Myocyte (in vitro differentiated cells): ENCODE results near the gene TCERG1L. TPM values are rescaled to one million over a fixed set of nuclear protein-coding genes. Genes with fewer than 3 reads are reported as not detected.
"Not testable (repeated sequence)": the region's sequence is repeated elsewhere in the genome, so short reads cannot be mapped to it uniquely, and the experiment has no call there.

Experiments
- DNase-seq: peaks from one replicate; pipeline ENCODE4 v3.0.0-alpha.2; 2012; ENCODE audit warnings: low read depth
- total RNA-seq: library from RNA; depleted of rRNA; stranded (reverse); fragments of >200 nt; gene quantifications from 2 replicates; pipeline ENCODE4 v1.2.3, GENCODE V29; 2014

The TCERG1L gene
- total RNA-seq, 1 donor from 2014 or later = not detected

DNA sequence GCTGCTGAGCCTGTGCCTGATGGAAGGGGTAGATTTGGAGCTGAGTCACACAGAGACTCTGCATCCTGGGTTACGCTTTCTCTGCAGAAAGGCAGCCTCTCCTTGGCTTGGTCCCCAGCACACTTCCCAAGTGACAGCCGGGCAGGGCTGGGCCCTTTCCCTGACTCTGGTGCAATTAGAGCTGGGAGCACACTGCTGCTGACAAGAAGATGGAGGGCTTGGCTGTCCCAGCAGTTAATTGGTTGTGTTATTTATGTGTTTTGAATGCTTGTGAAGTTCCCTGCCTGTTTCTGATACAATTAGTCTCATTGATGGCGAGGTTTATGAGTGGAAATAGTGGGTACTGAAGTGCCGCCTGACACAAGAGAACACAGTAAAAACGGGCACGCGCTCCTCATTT is 123.6 kb downstream of the TCERG1L start:
- no peak for DNase-seq

GRCh38 chr10:131187274-131187673 is 124.2 kb downstream of the TCERG1L start:
- no peak for DNase-seq

DNA sequence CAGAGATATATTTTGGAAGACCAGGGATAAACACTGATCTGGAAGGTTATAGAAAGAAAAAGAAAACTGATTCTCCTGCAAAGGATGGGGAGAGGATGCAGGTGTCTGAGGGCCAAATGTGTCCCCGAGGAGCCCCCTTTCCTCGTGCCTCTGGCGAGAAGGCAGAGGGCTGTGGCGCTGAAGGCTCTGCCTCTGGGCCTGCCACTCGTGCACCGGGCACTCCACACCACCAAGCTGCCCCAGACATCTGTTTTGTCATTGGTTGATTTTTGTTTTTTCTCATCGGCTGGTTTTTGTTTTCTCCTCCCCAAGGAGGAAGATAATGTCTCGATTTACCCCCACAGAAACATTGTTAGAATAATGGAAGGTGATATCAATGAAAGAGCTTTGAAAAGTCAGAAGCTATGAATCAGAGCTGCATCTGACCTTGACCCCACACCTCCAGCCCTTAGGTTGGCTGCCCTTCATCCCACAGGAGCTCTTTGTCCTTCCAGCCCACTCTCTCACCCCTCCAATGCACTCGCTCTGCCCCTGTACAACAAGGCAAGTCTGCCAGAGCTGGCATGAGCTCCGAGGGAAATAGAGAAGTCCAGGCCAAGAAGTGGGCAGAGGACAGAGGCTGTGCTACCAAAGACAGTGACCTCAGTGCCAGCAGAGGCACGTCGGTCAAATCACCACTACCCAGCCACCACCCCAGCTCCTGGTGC is 124.8 kb downstream of the TCERG1L start:
- no peak for DNase-seq

- DNase-seq = no peak
Measured at GRCh38 chr10:131184503-131184902, 127.0 kb downstream of the TCERG1L start.

DNA sequence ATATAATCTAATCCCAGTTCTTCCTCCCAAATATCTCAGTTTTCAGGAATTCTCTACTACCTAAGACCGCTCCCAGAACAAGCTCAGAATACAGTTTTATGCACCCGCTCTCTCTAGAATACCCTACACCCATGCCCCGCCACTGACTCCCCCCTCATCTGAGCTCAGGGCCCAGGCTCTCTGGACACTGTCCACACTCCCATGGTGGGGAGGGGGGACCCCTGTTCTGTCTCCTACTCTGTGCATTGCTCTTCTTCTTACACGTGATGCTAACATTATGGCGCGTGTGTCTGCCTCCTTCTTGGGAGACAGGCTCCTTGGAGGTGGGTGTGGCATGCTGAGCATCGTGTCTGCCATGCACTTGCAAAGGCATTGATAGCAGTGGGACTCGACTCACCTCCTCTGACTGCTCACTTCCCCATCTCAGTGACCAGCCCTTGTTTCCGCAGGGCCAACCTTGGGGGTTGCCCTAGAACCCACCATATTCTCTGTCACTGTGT is 127.9 kb downstream of the TCERG1L start:
- no peak for DNase-seq

GRCh38 chr10:131181456-131181855 is 130.1 kb downstream of the TCERG1L start:
- no peak for DNase-seq

GRCh38 chr10:131180740-131181415 is 130.6 kb downstream of the TCERG1L start:
- no peak for DNase-seq

- no peak for DNase-seq
Measured at GRCh38 chr10:131180086-131180485, 131.4 kb downstream of the TCERG1L start.

- no peak for DNase-seq
Measured at GRCh38 chr10:131179361-131179760, 132.2 kb downstream of the TCERG1L start.

GRCh38 chr10:131178521-131179331 is 132.8 kb downstream of the TCERG1L start:
- no peak for DNase-seq

DNA sequence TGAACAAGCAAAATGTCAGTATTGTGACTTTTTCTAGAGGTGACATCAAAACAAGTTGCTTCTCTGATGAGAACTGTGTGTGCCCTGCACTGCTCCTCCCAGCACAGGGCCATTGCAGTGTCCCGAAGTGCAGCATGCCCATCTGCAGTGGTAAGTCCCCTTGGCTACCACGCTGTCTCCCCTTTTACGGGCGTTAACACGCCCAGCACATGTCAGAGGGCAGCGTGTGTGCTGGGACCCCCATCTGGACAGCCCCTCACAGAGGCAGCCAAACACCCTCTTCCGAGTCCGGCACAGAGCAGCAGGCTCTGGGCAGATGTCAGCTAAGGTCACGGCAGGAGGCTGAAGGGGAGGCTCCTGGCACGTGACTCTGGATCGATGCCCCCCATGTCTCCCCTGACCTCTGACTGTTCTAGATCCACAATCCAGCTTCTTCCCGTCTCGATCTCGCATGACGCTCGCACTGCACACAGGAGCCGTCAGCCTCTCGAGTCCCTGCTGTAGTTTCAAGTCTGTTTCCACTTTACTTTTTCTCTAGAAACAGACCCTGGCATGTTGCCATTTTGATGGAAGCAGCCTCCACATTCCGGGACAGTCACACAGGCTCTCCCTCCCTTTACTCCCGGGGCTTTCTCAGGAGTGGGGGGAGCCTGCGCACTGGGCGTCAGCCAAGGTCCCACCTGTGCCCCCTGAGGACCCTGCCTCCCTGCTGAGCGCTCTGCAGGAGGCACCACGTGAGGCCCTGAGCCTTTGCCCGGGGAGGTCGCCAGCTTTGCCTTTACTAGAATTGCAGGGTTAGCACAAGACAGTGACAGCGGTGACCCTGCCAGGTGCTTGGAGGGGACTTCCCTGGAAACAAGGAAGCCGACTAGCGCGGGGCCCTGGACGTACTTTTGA is 133.8 kb downstream of the TCERG1L start:
- no peak for DNase-seq

GRCh38 chr10:131176907-131177306 is 134.6 kb downstream of the TCERG1L start:
- DNase-seq = no peak

GRCh38 chr10:131176324-131176723 is 135.2 kb downstream of the TCERG1L start:
- not testable (repeated sequence) for DNase-seq

- DNase-seq = no peak
Measured at GRCh38 chr10:131175891-131176290, 135.6 kb downstream of the TCERG1L start.

- no peak for DNase-seq
Measured at GRCh38 chr10:131174651-131175540, 136.6 kb downstream of the TCERG1L start.

GRCh38 chr10:131174211-131174565 is 137.3 kb downstream of the TCERG1L start:
- no peak for DNase-seq

- no peak for DNase-seq
Measured at GRCh38 chr10:131173484-131174210, 137.9 kb downstream of the TCERG1L start.

DNA sequence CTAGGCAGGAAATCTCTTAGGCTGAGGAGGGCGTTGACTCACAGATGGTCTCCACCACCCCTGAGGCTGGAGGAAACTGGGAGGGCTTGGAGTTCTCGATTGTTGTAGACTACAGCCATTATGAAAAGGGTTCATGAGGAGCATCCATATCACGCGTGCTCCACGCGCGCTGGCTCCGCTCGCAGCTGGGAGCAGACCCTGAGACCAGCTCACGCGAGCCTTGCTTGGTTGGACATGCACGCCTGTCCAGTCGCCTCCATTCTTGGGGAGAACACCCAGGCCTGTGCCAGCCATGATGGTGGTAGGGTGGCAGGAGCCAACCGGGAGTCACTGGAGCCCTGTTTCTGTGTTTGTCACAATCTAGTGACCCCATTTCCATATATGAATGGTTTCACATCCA is 139.1 kb downstream of the TCERG1L start:
- DNase-seq = no peak

DNA sequence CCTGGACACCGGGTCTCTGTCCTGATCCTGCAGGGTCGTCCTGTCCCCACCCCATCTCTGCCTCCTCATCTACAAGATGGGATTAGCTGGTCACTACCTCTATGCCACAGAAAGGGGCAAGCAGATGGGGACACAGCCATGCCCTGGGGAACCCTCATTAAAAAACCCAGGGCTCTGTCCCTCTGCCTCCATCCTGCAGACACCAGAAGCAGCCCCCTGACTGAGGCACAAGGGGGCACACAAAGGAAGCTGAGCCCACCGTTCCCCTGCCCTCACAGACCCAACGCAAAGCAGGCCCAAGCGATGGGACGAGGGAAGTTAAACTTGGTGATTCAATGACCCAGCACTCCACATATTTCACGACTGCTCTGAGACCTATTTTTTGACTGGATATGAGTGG is 142.4 kb downstream of the TCERG1L start:
- DNase-seq = no peak
